Fibroblast of the aortic adventitia (primary cell): ENCODE measurements around the gene ILKAP. TPM values are rescaled to one million over a fixed set of nuclear protein-coding genes. Genes with fewer than 3 reads are reported as not detected.
A peak's percentile ranks its signal among the peaks of the same experiment; 100 is the strongest.

Source experiments
- DNase-seq: peaks from one replicate; pipeline ENCODE4 v3.0.0-alpha.2; 2010; ENCODE audit warnings: low read depth
- H3K4me3 ChIP-seq: 2 replicates; pipeline ENCODE4 v1.5.1; 2011; ENCODE audit warnings: low read depth, mild to moderate bottlenecking, control low read depth, low read length, moderate library complexity
- CTCF ChIP-seq: IDR thresholded peaks from 2 replicates; pipeline ENCODE4 v1.5.1; 2011; ENCODE audit warnings: mild to moderate bottlenecking, low read length, control low read depth, inconsistent platforms; ENCODE audit not compliant: insufficient read depth
- total RNA-seq: library from RNA; depleted of rRNA; stranded (reverse); fragments of >200 nt; gene quantifications from 2 replicates; pipeline ENCODE4 v1.2.3, GENCODE V29; 2012; ENCODE audit warnings: low replicate concordance

ILKAP gene
- total RNA-seq, 1 donor: 19.0 TPM

GRCh38 chr2:238235856-238236255 lies 32.4 kb upstream of the ILKAP start:
- no peak overlapping the region for H3K4me3 ChIP-seq
- no peak for TF ChIP-seq CTCF
- DNase-seq: no peak

- H3K4me3 ChIP-seq: no peak overlapping the region
These were observed 31.8 kb upstream of the ILKAP start for GRCh38 chr2:238235331-238235732.

GRCh38 chr2:238233625-238234024 lies 30.1 kb upstream of the ILKAP start:
- no peak for TF ChIP-seq CTCF
- no peak for DNase-seq
- H3K4me3 ChIP-seq: no peak overlapping the region

More at GRCh38 chr2:238235331-238235732, 31.8 kb upstream of the ILKAP start:
- DNase-seq: peak; percentile 16
- no peak for TF ChIP-seq CTCF

- H3K4me3 ChIP-seq: no peak overlapping the region
- no peak for DNase-seq
- no peak for TF ChIP-seq CTCF
These were observed 28.3 kb upstream of the ILKAP start for GRCh38 chr2:238231809-238232208.

GRCh38 chr2:238231251-238231793 lies 27.8 kb upstream of the ILKAP start:
- H3K4me3 ChIP-seq: peak overlapping the region; percentile 48
- peak; percentile 40 for DNase-seq
- TF ChIP-seq CTCF: no peak

- TF ChIP-seq CTCF: no peak
- no peak for DNase-seq
- H3K4me3 ChIP-seq: no peak overlapping the region
These were observed 27.2 kb upstream of the ILKAP start for GRCh38 chr2:238230699-238231098.

GRCh38 chr2:238228700-238229099 lies 25.2 kb upstream of the ILKAP start:
- DNase-seq: peak; percentile 77
- TF ChIP-seq CTCF: no peak
- no peak overlapping the region for H3K4me3 ChIP-seq
